Measurements from ENCODE around the gene VRK1. TPM values are rescaled to one million over a fixed set of nuclear protein-coding genes. Genes with fewer than 3 reads are reported as not detected.

The VRK1 gene
- total RNA-seq, 1 experiment from 2014 or later: 26.5 TPM

DNA sequence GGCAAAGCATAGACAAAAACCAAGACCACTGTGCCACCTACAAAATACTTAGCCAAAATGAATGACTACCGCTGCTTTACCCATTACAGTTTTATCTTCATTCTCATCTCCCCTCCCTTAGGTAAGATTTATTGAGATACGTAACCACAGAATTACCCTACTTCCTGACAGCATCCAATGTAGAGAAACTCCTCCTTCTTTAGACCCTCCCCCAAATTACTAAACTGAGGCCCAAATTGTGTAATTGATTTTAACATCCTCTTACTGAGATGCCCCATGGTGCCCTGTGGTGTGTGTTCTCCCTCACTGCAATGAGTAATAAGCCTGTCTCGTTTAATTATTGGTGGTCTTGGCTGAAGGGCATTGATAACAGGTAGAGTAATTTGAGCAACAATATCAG lies 19.1 kb downstream of the VRK1 start:
- TF ChIP-seq TCF7L2 (IDR thresholded peaks at IDR 0.05; ENCODE audit: low read depth, low read length): no peak
- no peak for TF ChIP-seq SIN3A (IDR thresholded peaks at IDR 0.05; ENCODE audit: borderline replicate concordance, insufficient read depth, low read depth, low read length)
- TF ChIP-seq, protein P1, sequence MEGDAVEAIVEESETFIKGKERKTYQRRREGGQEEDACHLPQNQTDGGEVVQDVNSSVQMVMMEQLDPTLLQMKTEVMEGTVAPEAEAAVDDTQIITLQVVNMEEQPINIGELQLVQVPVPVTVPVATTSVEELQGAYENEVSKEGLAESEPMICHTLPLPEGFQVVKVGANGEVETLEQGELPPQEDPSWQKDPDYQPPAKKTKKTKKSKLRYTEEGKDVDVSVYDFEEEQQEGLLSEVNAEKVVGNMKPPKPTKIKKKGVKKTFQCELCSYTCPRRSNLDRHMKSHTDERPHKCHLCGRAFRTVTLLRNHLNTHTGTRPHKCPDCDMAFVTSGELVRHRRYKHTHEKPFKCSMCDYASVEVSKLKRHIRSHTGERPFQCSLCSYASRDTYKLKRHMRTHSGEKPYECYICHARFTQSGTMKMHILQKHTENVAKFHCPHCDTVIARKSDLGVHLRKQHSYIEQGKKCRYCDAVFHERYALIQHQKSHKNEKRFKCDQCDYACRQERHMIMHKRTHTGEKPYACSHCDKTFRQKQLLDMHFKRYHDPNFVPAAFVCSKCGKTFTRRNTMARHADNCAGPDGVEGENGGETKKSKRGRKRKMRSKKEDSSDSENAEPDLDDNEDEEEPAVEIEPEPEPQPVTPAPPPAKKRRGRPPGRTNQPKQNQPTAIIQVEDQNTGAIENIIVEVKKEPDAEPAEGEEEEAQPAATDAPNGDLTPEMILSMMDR (IDR thresholded peaks at IDR 0.05): no peak
- TF ChIP-seq, protein P2, sequence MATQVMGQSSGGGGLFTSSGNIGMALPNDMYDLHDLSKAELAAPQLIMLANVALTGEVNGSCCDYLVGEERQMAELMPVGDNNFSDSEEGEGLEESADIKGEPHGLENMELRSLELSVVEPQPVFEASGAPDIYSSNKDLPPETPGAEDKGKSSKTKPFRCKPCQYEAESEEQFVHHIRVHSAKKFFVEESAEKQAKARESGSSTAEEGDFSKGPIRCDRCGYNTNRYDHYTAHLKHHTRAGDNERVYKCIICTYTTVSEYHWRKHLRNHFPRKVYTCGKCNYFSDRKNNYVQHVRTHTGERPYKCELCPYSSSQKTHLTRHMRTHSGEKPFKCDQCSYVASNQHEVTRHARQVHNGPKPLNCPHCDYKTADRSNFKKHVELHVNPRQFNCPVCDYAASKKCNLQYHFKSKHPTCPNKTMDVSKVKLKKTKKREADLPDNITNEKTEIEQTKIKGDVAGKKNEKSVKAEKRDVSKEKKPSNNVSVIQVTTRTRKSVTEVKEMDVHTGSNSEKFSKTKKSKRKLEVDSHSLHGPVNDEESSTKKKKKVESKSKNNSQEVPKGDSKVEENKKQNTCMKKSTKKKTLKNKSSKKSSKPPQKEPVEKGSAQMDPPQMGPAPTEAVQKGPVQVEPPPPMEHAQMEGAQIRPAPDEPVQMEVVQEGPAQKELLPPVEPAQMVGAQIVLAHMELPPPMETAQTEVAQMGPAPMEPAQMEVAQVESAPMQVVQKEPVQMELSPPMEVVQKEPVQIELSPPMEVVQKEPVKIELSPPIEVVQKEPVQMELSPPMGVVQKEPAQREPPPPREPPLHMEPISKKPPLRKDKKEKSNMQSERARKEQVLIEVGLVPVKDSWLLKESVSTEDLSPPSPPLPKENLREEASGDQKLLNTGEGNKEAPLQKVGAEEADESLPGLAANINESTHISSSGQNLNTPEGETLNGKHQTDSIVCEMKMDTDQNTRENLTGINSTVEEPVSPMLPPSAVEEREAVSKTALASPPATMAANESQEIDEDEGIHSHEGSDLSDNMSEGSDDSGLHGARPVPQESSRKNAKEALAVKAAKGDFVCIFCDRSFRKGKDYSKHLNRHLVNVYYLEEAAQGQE (IDR thresholded peaks at IDR 0.05; ENCODE audit: insufficient read depth in 1 of 2, low read depth in 2 of 2, low read length in 1 of 2): no peak
- TF ChIP-seq POLR2AphosphoS5 (IDR thresholded peaks at IDR 0.05; ENCODE audit: low read depth, low read length): no peak
- CTCF ChIA-PET: no interaction called here
- Histone ChIP-seq H3K4me1 (ENCODE audit: control insufficient read depth, insufficient read depth, low read length) (no peaks in the 10 kb centered on the region), H3K36me3 (ENCODE audit: control insufficient read depth, insufficient read depth, low read length) (no peaks in the 10 kb centered on the region), H3K9me3 (ENCODE audit: control insufficient read depth, insufficient read depth, low read depth, low read length) (no peaks in the 10 kb centered on the region), H3K4me3 (ENCODE audit: low read depth in 2 of 2, low read length in 2 of 2) (no peak overlapping the region), H3K27me3 (ENCODE audit: control insufficient read depth, insufficient read depth, low read length) (no peaks in the 10 kb centered on the region), H3K27ac (ENCODE audit: low read length) (no peak overlapping the region)
- no peak for DNase-seq (ENCODE audit: low read depth, low spot score)
- in situ Hi-C loops (cut with HindIII; ENCODE audit: low pct_unique_long_range_greater_than_20kb, low sequenced_read_pairs): no loop called here
- BruUV-seq (replicated peaks): no TSS peak
- POLR2A ChIA-PET: no interaction called here
- intact Hi-C loops (cut with micrococcal nuclease; ENCODE audit: unreplicated experiment): no loop called here
- ATAC-seq: no peak

DNA sequence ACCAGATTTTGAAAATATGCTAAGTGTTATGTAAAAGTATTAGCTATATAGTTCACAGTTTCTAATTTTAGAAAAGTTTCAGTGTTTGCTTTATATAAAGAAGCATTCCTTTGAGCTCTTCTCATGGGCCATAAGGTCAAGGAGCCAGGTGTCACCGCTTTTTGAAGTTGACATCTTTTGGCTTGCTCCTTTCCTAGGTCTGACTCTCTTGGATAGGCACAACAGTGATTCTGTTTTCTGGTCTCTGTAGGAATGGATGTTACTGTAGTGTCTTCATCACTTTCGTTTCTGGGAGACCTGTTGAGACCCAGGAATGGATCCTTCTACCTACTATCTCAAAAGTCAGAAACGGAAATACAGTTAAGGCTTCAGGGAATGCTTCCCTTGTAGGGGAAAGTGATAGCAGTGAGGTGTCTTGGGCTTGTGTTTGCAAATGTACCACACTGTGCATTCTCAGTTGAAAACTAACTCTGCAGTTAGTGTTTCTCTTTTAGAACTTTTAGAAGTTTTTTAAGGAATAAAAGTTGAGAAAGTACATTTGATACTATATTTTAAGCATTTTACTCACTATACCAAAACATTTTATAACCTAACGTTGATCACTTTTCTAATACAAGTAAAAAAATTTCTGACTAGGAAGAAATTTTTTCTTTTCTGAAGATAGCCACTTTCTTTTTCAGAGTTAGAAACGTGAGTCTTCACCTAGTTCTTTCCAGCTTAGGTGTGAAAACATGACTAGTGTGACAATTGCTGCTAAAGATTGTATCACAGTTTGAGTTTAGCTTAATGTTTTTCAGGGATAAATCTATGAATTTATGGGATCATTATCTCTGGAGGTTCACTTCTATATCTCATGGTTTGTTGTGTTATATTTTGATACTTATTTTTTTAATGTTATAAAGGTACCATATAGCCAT lies 20.8 kb downstream of the VRK1 start:
- ATAC-seq: no peak
- H3K4me3 ChIP-seq (ENCODE audit: low read depth in 2 of 2, low read length in 2 of 2): no peak overlapping the region
- no peaks in the 10 kb centered on the region for H3K4me1 ChIP-seq (ENCODE audit: control insufficient read depth, insufficient read depth, low read length)
- CTCF ChIA-PET: no interaction called here
- H3K9me3 ChIP-seq (ENCODE audit: control insufficient read depth, insufficient read depth, low read depth, low read length): no peaks in the 10 kb centered on the region
- in situ Hi-C loops (cut with HindIII; ENCODE audit: low pct_unique_long_range_greater_than_20kb, low sequenced_read_pairs): no loop called here
- BruUV-seq (replicated peaks): no TSS peak
- TF ChIP-seq, protein P2 (IDR thresholded peaks at IDR 0.05; ENCODE audit: insufficient read depth in 1 of 2, low read depth in 2 of 2, low read length in 1 of 2): no peak
- no peak for TF ChIP-seq TCF7L2 (IDR thresholded peaks at IDR 0.05; ENCODE audit: low read depth, low read length)
- no peak for TF ChIP-seq POLR2AphosphoS5 (IDR thresholded peaks at IDR 0.05; ENCODE audit: low read depth, low read length)
- TF ChIP-seq, protein P1 (IDR thresholded peaks at IDR 0.05): no peak
- TF ChIP-seq SIN3A (IDR thresholded peaks at IDR 0.05; ENCODE audit: borderline replicate concordance, insufficient read depth, low read depth, low read length): no peak
- intact Hi-C loops (cut with micrococcal nuclease; ENCODE audit: unreplicated experiment): no loop called here
- H3K27me3 ChIP-seq (ENCODE audit: control insufficient read depth, insufficient read depth, low read length): no peaks in the 10 kb centered on the region
- DNase-seq (ENCODE audit: low read depth, low spot score): no peak
- no peaks in the 10 kb centered on the region for H3K36me3 ChIP-seq (ENCODE audit: control insufficient read depth, insufficient read depth, low read length)
- POLR2A ChIA-PET: no interaction called here
- no peak overlapping the region for H3K27ac ChIP-seq (ENCODE audit: low read length)

Measured in Panc1 (cell line).